GM21515 (cell line): ENCODE data around the gene PRKAR2B.
"Not testable (repeated sequence)": the region's sequence is repeated elsewhere in the genome, so short reads cannot be mapped to it uniquely, and the experiment has no call there.

Experiments
- ATAC-seq: cut with Tn5 transposase; IDR thresholded peaks from one replicate; pipeline ENCODE4 v1.9.1; 2021; ENCODE audit not compliant: unreplicated experiment

PRKAR2B gene

GRCh38 chr7:107026166-107026565 lies 18.3 kb upstream of the PRKAR2B start:
- no peak for ATAC-seq

- no peak for ATAC-seq
These were observed 17.3 kb upstream of the PRKAR2B start for GRCh38 chr7:107027208-107027607.

- no peak for ATAC-seq
These were observed 15.3 kb upstream of the PRKAR2B start for GRCh38 chr7:107029061-107029763.

- ATAC-seq, result no peak
These were observed 14.7 kb upstream of the PRKAR2B start for GRCh38 chr7:107029764-107030286.

GRCh38 chr7:107032050-107032449 lies 12.5 kb upstream of the PRKAR2B start:
- no peak for ATAC-seq

- no peak for ATAC-seq
These were observed 11.6 kb upstream of the PRKAR2B start for GRCh38 chr7:107032720-107033438.

GRCh38 chr7:107034553-107034952 lies 10.0 kb upstream of the PRKAR2B start:
- no peak for ATAC-seq

GRCh38 chr7:107035446-107035845 lies 9.1 kb upstream of the PRKAR2B start:
- ATAC-seq, result no peak

- ATAC-seq, result no peak
These were observed 8.0 kb upstream of the PRKAR2B start for GRCh38 chr7:107036535-107036934.

- no peak for ATAC-seq
These were observed 6.5 kb upstream of the PRKAR2B start for GRCh38 chr7:107037717-107038603.

GRCh38 chr7:107039199-107039900 lies 5.2 kb upstream of the PRKAR2B start:
- ATAC-seq, result no peak

GRCh38 chr7:107041097-107041496 lies 3.4 kb upstream of the PRKAR2B start:
- ATAC-seq, result no peak

GRCh38 chr7:107041764-107042163 lies 2.7 kb upstream of the PRKAR2B start:
- ATAC-seq, result not testable (repeated sequence)

GRCh38 chr7:107042326-107042910 lies 2.1 kb upstream of the PRKAR2B start:
- ATAC-seq, result not testable (repeated sequence)

- ATAC-seq, result no peak
These were observed 1.0 kb upstream of the PRKAR2B start for GRCh38 chr7:107043491-107043890.

GRCh38 chr7:107043921-107044346 lies 571 bp upstream of the PRKAR2B start:
- ATAC-seq, result no peak

GRCh38 chr7:107045195-107045960 lies 873 bp downstream of the PRKAR2B start:
- no peak for ATAC-seq

- ATAC-seq, result no peak
These were observed 1.5 kb downstream of the PRKAR2B start for GRCh38 chr7:107045980-107046379.

- ATAC-seq, result no peak
These were observed 2.2 kb downstream of the PRKAR2B start for GRCh38 chr7:107046491-107047259.
